ENCODE measurements around the gene PKIB.
A peak's percentile ranks its signal among the peaks of the same experiment; 100 is the strongest.

- TF ChIP-seq CTCF (IDR thresholded peaks at IDR 0.05) (peak; percentile 30 to 75 (median 73)), POLR2A (IDR thresholded peaks at IDR 0.05) (no peak)
Measured at GRCh38 chr6:122730775-122731386, 120.7 kb downstream of the PKIB start.

All from testis (tissue), 2 donors.